GM21526 (cell line): ENCODE measurements around the gene SLC13A4.
"Not testable (repeated sequence)": the region's sequence is repeated elsewhere in the genome, so short reads cannot be mapped to it uniquely, and the experiment has no call there.

Experiments used
- ATAC-seq: cut with Tn5 transposase; IDR thresholded peaks from one replicate; pipeline ENCODE4 v1.9.1; 2021; ENCODE audit warnings: moderate library complexity; ENCODE audit not compliant: unreplicated experiment, low FRiP score

SLC13A4 gene

DNA sequence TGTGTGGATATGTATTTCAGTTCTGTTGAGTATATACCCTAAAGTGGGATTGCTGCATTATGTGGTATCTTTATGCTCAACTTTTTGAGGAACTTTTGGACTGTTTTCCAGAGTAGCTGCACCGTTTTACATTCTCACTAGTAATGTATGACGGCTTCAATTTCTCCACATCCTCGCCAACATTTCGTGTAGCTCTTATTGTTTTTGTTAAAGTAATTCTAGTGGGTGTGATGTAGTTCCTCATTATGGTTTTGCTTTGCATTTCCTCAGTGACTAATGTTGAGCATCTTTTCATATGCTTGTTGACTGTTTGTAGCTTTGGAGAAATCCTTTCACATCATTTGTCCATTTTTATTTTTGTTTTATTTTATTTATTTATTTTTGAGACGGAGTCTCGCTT is 61.1 kb downstream of the SLC13A4 start:
- ATAC-seq = no peak

DNA sequence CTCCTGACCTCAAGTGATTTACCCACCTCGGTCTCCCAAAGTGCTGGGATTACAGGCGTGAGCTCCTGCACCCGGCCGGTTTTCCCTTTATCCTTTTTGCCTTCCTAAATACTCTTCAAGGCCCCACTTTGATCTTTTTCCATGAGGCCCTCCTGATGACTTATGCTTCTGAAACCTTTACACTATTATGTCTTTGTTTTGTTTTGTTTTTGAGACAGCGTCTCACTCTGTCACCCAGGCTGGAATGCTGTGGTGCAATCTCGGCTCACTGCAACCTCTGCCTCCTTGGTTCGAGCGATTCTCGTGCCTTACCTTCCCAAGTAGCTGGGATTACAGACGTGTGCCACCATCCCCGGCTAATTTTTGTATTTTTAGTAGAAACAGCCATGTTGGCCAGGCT is 61.8 kb downstream of the SLC13A4 start:
- no peak for ATAC-seq

DNA sequence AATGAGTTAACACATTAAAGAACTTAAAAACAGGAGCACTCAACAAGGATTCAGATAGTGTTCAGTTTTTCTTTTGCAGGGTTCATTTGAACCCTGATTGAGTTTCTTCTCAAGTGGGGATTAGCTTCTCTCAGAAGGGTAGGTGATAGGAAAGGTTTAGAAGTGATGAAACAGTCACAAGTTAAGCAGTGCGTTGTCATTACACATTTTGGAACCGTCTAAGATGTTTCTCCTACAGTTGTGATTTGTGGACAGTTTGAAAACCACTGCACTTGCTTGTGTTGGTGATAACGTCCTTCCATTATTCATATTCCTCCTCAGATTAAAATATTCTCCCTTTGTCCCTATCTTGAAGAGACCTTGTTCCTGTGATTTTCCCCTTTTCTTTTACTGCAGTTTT is 62.9 kb downstream of the SLC13A4 start:
- no peak for ATAC-seq

DNA sequence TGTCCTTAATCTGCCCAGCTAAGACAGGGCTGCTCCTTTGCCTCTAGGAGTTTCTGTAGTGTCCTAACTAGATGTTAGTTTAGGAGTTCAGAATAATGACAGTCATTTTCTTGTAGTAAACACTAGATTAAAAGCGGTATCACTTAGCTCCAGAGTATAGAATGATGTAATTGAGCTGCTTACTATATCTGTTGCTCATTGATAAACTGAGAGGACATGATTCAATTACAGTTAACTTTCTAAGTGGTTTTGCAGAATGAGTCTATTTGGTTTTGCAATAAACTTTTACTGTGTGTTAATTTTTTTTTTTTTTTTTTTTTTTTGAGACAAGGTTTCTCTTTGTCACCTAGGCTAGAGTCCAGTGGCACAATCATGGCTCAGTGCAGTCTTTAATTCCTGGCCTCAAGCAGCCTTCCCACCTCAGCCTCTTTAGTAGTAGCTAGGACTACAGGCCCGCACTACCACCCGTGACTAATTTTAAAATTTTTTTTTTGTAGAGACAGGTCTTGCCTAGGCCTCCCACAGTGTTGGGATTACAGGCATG is 63.9 kb downstream of the SLC13A4 start:
- no peak for ATAC-seq

DNA sequence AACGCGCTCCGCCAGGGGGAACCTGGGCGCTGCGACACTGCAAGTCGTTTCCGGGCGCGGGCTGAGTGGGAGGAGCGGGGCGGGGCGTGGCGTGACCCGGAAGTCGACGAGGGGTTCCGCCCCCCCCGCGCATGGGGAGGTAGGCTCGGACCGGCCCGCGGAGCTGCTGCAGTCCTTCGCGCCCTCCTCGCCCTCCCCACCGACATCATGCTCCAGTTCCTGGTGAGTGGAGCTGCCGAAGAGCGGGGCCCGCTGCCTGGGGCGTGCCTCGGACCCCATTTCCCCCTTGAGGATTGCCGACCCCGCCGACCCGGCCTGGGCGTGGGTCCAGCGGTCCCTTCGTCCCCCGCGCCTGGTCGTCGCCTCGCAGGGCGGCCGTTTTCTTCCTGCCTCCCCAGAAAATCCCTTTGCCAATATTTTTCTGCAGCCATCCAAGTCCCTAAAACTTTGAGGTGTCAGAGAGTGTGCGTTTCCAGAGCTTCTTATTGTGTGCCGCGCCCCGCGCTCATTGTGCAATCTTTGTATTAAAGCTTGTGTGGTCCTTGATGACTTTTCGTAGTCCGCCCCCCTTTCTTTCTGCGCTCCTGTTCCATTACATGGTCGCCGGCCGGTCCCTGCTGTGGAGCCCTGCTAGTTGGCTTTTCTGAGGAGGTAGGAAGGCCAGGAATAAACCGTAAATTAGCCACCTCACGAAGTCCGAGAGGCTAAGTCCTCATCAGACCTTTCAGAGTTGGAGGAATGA is 65.4 kb downstream of the SLC13A4 start, which contains the start of gene STMP1:
Gene STMP1, plus strand, starts transcription at position 142 of the 742 bp plus-strand sequence.
- ATAC-seq = peak; percentile 93

DNA sequence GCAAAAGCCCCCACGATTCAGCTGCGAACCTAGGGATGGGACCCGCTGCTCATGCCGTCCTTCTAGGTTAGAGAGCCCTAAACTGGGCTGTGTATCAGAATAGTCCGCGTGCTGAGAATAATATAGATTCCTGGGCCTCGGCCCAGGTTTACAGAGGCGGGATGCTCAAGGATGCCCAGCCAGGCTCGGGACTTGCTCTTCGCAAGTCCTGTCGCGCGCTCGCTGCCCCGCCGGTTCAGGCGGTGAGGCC is 65.9 kb downstream of the SLC13A4 start:
- ATAC-seq = peak; percentile 24

DNA sequence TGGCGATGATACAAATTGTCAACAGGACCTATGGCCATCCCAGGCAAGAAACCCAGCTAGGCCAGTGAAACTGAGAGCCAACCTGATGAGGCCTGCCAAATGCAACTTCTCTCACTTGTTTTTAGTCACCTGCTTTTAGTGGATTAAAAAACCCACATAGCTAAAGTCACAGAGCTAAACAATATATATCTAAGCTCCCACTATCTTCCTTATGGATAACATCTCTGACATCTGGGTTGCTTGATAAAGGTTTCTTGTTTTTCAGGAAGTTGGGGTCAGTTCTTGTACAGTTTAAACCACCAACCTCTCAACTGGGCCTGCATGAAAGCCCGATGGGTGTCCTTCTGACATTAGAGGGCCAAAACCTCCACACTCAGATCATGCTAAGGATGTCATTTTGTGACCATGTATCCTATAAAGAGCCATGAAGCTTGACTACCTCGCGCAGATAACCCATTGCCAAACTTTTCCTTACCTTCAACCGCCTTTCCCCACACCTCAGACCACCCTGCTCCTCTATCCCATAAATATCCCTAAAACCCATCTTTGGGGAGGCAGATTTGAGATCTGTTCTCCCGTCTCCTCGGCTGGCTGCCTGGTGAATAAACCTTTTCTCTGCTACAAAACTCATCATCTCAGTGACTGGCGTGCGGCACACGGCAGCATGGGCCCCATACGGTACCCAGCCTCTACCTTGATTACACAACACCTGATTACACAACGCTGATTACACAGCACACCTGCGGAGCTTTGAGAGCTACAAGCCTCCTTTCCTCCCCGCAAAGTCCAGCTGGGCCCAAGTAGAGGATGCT is 66.5 kb downstream of the SLC13A4 start:
- peak; percentile 5 for ATAC-seq

DNA sequence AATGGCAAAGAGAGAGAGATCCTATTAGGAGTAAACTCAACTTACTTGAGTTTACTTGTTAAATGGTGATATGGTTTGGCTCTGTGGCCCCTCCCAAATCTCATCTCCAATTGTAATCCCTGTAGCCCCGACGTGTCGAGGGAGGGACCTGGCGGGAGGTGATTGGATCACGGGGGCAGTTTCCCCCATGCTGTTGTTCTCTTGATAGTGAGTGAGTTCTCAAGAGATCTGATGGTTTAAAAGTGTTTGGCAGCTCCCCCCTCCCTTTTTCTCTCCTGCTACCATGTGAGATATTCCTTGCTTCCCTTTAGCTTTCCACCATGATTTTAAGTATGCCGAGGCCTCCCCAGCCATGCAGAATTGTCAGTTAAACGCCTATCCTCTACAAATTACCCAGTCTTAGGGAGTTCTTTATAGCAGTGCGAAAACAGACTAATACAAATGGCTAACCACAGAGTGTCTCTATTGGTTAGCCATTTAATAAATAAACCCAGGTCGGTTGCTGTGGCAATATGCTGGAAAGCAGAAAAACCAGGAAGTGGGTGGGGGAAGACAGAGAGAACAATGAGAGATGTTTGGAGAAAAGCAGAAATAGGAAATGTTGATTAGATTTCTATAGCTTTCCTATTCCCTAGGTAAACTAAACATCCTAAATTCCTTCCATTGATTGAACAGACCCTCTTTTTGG is 68.7 kb downstream of the SLC13A4 start:
- no peak for ATAC-seq

DNA sequence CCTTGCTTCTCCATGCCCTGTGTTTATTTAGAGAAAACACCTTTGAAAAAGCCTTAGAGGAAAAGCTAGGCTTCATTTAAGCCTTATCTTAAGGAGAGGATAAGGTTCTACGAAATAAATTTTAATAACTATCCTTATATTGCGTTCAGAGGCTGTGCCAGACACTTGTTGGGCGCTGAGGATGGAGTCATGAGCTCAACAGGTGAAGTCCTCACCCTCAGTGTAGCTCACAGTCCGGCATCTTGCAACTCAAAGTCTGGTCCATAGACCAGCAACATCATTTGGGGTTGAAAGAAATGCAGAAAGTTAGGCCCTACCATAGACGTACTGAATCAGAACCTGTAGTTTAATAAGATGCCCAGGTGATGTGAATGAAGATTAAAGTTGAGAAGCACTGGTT is 69.4 kb downstream of the SLC13A4 start:
- no peak for ATAC-seq

DNA sequence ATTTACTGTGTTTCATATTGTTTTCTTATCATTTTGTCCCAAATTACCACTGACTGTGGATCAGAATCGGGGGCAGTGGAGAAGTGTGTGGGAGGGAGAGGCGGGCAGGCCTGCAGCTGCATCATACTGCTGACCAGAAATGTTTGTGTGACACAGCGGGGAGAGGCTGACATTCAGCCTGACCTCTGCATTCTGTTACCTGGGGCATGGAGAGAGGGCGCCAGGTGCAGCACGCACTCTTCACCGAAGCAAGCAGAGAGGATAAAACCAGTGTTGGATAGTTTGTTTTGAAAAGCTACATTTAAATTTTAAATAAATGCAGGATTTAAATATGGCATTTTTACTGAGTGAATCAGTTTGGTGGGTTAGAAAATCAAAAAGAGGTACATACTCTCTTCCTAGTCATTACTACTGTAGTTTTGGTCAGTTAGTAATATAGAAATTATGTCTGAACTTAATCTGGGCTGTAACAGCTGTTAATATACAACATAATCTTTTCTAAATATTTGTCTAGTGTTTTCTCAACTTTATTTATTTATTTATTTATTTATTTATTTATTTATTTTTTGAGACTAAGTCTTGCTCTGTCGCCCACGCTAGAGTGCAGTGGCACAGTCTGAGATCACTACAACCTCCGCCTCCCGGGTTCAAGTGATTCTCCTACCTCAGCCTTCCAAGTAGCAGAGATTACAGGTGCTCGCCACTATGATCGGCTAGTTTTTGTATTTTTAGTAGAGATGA is 74.5 kb downstream of the SLC13A4 start:
- ATAC-seq = no peak

DNA sequence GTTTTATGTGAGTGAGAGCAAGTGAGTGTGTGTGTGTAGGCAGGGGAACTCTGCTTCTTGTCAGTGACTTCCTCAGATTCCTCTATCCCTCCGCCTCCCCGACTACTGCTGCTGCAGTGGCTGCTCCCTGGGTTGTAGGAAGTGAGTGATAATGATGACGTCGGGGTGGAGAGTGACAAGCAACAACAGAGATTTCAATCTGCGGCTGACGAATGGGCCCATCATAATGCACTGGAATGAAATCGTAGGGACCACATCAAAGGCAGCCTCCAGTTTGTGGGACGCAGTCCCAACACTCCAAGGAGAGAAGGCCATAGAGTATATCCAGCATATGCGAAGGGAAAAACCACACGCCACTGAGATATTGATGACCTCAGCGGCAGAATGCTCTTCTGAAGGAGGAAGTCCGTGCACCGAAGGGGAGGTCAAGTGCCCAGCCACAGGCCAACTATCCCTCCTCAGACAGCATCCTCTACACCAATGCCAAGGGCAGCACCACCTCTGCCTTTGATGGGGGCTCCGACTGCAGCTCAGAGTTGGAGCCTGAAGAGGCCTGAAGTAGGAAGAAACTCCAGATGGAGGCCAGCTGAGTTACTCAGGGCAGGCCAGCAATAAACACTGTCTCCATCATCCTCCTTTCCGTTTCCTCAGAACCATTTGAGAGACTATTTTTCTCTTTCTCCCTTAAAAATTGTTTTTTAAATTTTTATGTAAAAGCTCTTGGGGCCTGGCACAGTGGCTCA is 77.0 kb downstream of the SLC13A4 start:
- no peak for ATAC-seq

DNA sequence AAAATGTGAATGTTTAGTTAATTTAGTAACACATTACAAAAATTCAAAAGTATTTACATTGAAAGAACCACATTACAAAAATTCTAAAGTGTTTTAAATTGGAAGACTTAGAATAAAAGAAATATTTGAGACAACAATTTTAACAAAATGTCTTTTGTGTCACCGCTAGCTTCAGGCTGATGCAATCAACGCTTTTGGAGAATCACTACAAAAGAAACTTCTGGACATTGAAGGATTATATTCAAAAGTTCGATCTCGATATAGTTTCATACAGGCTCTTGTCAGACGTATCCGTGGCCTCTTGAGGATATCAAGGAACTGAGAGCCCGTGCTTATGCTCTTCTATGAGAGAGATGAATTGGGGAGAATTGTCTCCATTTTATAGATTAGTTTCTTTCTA is 79.8 kb downstream of the SLC13A4 start:
- ATAC-seq = no peak

DNA sequence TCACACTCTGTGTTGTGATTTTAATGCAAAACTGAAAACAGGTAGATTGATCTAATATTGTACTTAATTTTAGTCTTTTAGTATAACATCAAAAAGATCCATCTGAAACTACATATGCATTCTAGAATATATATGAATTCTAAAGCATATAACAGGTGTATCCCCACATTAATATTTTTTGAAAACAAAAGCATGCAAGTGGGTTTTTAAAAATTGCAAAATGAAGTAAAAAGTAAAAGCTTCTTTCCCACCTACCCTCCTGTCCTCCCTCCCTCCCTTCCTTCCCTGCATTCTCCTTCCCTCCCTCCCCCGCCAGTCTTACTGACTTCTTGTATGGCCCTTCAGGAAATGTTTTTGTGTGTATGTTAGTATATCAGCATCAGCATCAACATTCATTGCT is 80.2 kb downstream of the SLC13A4 start:
- no peak for ATAC-seq

DNA sequence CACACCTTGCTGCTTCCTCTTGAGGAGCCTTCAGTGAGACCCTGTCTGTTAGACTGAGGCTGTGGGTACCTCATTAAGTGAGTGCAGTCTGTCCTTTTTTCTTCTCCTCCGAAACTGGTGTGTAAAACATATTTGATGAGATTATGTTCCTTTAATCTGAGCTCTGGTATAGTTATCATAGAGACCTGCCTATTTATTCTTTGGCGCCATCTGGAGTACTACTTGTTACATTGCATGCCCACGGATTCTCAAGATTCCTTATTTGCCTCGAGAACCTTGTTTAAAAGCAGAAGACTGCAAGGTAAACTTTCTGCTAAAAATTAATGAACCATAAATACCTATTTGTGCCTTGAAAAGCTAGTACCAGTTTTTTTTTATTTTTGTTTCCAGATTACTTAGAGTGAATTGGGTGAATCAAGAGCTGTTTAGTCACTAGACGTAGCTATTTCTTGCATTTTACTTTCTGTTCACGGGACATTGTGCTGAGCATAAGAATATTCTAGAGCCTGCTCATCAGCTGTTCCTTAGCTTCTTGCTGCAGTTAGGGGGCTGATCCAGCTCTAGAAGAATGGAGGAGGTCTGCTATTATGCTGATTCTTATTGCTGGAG is 82.6 kb downstream of the SLC13A4 start:
- ATAC-seq = no peak

DNA sequence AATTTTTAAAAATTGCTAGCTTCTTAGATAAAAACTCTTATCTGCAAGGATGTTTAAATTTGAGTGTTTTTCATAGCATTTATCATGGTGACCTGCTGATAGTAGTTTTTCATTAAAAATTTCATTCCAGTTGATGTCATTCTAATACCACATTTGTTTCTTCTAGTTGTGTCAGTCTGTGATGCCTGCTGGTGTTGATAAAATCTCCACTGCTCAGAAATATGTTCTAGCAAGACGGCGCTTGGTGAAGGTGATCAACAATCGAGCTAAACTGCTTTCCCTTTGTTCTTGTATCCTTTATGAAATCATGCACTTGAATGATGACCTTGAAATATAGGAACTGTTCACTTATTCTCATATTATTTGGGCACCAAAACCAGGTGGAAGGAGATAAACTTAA is 83.3 kb downstream of the SLC13A4 start:
- ATAC-seq = no peak

DNA sequence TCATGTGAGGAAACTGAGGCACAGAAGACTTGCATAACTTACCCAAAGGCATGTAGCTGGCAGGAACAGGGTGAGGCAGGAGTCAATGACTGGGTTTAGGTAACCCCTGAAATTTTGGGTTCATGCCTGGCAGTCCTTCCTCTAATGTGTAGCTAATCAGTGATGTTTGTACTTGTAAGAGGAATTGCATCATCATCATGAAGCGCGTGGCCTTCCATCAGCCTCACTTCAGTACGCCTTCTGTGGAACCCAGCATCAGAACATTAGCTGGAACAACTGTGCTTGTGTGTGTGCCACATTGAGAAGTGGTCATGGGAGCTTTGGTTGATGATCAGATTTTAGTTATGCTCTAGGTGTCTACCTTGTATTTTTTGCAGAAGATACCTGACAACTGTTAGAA is 83.8 kb downstream of the SLC13A4 start:
- no peak for ATAC-seq

DNA sequence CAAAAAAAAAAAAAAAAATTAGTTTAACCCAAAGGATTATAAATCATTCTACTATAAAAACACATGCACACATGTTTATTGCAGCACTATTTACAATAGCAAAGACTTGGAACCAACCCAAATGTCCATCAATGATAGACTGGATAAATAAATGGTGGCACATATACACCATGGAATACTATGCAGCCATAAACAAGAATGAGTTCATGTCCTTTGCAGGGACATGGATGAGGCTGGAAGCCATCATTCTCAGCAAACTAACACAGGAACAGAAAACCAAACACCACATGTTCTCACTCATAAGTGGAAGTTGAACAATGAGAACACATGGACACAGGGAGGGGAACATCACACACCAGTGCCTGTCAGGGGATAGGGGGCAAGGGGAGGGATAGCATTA is 88.3 kb downstream of the SLC13A4 start:
- not testable (repeated sequence) for ATAC-seq

DNA sequence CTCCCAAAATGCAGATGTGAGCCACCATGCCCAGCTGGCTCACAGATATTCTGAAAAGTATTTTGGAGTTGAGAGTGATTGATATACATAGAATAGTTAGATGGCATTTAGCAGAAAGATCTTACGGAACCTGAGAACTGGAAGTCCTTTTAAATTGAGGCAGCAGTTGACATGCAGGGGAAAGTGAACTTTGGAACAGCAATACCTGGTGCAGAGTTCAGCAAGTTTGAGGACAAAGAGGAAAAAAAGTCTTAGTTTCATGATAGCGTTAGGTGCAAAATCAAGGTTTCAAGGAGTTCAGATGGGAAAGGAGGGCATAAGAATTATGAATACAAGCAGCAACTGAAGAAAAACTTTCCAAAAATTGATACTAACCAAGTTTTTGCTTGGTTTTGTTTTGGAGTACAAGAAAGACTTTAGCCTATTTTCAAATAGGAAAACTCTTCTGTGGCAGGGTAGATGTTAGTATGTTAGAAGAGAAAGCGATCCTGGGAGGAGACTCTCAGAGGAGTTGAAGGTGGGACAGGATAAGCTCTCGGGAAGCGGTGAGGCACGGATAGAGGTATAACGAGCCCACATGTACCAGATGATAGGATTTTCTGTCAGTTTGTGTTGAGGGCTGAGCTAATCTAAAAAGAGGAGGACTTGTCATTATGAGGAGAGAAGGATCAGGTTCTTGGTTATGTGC is 93.7 kb downstream of the SLC13A4 start:
- ATAC-seq = no peak
